Measurements from ENCODE around the gene SLC16A3.

The SLC16A3 gene

GRCh38 chr17:82242977-82243647 lies 14.3 kb downstream of the SLC16A3 start:
- Histone ChIP-seq H3K4me3 (ENCODE audit: low read depth, low read length) (no peak overlapping the region), H3K4me1 (ENCODE audit: control insufficient read depth, insufficient read depth, low read length) (no peaks in the 10 kb centered on the region), H3K27me3 (ENCODE audit: control insufficient read depth, insufficient read depth, low read length) (no peaks in the 10 kb centered on the region), H3K9me3 (ENCODE audit: control insufficient read depth, insufficient read depth, low read length) (no peaks in the 10 kb centered on the region), H3K9ac (ENCODE audit: low read depth, low read length) (no peak overlapping the region), H3K36me3 (ENCODE audit: control insufficient read depth, insufficient read depth, low read length) (peaks cover 69% of the 10 kb centered on the region)

- H3K9ac ChIP-seq (ENCODE audit: low read depth, low read length), result peak overlapping the region; percentile 5
- H3K4me1 ChIP-seq (ENCODE audit: control insufficient read depth, insufficient read depth, low read length), result no peaks in the 10 kb centered on the region
- no peak overlapping the region for H3K4me3 ChIP-seq (ENCODE audit: low read depth, low read length)
- peaks cover 73% of the 10 kb centered on the region for H3K36me3 ChIP-seq (ENCODE audit: control insufficient read depth, insufficient read depth, low read length)
- no peaks in the 10 kb centered on the region for H3K27me3 ChIP-seq (ENCODE audit: control insufficient read depth, insufficient read depth, low read length)
- H3K9me3 ChIP-seq (ENCODE audit: control insufficient read depth, insufficient read depth, low read length), result no peaks in the 10 kb centered on the region
Measured at GRCh38 chr17:82243648-82244412, 15.0 kb downstream of the SLC16A3 start.

- Histone ChIP-seq H3K9ac (ENCODE audit: low read depth, low read length) (no peak overlapping the region), H3K4me1 (ENCODE audit: control insufficient read depth, insufficient read depth, low read length) (no peaks in the 10 kb centered on the region), H3K36me3 (ENCODE audit: control insufficient read depth, insufficient read depth, low read length) (peaks cover 76% of the 10 kb centered on the region), H3K27me3 (ENCODE audit: control insufficient read depth, insufficient read depth, low read length) (no peaks in the 10 kb centered on the region), H3K4me3 (ENCODE audit: low read depth, low read length) (no peak overlapping the region), H3K9me3 (ENCODE audit: control insufficient read depth, insufficient read depth, low read length) (no peaks in the 10 kb centered on the region)
Measured at GRCh38 chr17:82244413-82245133, 15.7 kb downstream of the SLC16A3 start.

GRCh38 chr17:82245134-82246039 lies 16.5 kb downstream of the SLC16A3 start:
- Histone ChIP-seq H3K27me3 (ENCODE audit: control insufficient read depth, insufficient read depth, low read length) (no peaks in the 10 kb centered on the region), H3K4me3 (ENCODE audit: low read depth, low read length) (no peak overlapping the region), H3K4me1 (ENCODE audit: control insufficient read depth, insufficient read depth, low read length) (no peaks in the 10 kb centered on the region), H3K9me3 (ENCODE audit: control insufficient read depth, insufficient read depth, low read length) (no peaks in the 10 kb centered on the region), H3K36me3 (ENCODE audit: control insufficient read depth, insufficient read depth, low read length) (peaks cover 84% of the 10 kb centered on the region), H3K9ac (ENCODE audit: low read depth, low read length) (no peak overlapping the region)

- H3K9me3 ChIP-seq (ENCODE audit: control insufficient read depth, insufficient read depth, low read length), result no peaks in the 10 kb centered on the region
- H3K27me3 ChIP-seq (ENCODE audit: control insufficient read depth, insufficient read depth, low read length), result no peaks in the 10 kb centered on the region
- H3K4me1 ChIP-seq (ENCODE audit: control insufficient read depth, insufficient read depth, low read length), result no peaks in the 10 kb centered on the region
- H3K9ac ChIP-seq (ENCODE audit: low read depth, low read length), result no peak overlapping the region
- H3K36me3 ChIP-seq (ENCODE audit: control insufficient read depth, insufficient read depth, low read length), result peaks cover 87% of the 10 kb centered on the region
- H3K4me3 ChIP-seq (ENCODE audit: low read depth, low read length), result no peak overlapping the region
Measured at GRCh38 chr17:82246040-82246364, 17.2 kb downstream of the SLC16A3 start.

- Histone ChIP-seq H3K9ac (ENCODE audit: low read depth, low read length) (no peak overlapping the region), H3K4me3 (ENCODE audit: low read depth, low read length) (no peak overlapping the region), H3K4me1 (ENCODE audit: control insufficient read depth, insufficient read depth, low read length) (no peaks in the 10 kb centered on the region), H3K27me3 (ENCODE audit: control insufficient read depth, insufficient read depth, low read length) (no peaks in the 10 kb centered on the region), H3K9me3 (ENCODE audit: control insufficient read depth, insufficient read depth, low read length) (no peaks in the 10 kb centered on the region), H3K36me3 (ENCODE audit: control insufficient read depth, insufficient read depth, low read length) (peaks cover 87% of the 10 kb centered on the region)
Measured at GRCh38 chr17:82246365-82247181, 17.7 kb downstream of the SLC16A3 start.

GRCh38 chr17:82247182-82247823 lies 18.5 kb downstream of the SLC16A3 start:
- Histone ChIP-seq H3K36me3 (ENCODE audit: control insufficient read depth, insufficient read depth, low read length) (peaks cover 93% of the 10 kb centered on the region), H3K4me1 (ENCODE audit: control insufficient read depth, insufficient read depth, low read length) (no peaks in the 10 kb centered on the region), H3K9me3 (ENCODE audit: control insufficient read depth, insufficient read depth, low read length) (no peaks in the 10 kb centered on the region), H3K9ac (ENCODE audit: low read depth, low read length) (no peak overlapping the region), H3K4me3 (ENCODE audit: low read depth, low read length) (no peak overlapping the region), H3K27me3 (ENCODE audit: control insufficient read depth, insufficient read depth, low read length) (no peaks in the 10 kb centered on the region)

GRCh38 chr17:82247856-82248671 lies 19.2 kb downstream of the SLC16A3 start:
- Histone ChIP-seq H3K27me3 (ENCODE audit: control insufficient read depth, insufficient read depth, low read length) (no peaks in the 10 kb centered on the region), H3K36me3 (ENCODE audit: control insufficient read depth, insufficient read depth, low read length) (peaks cover 99% of the 10 kb centered on the region), H3K9ac (ENCODE audit: low read depth, low read length) (no peak overlapping the region), H3K9me3 (ENCODE audit: control insufficient read depth, insufficient read depth, low read length) (no peaks in the 10 kb centered on the region), H3K4me3 (ENCODE audit: low read depth, low read length) (no peak overlapping the region), H3K4me1 (ENCODE audit: control insufficient read depth, insufficient read depth, low read length) (no peaks in the 10 kb centered on the region)

GRCh38 chr17:82248815-82249674 lies 20.2 kb downstream of the SLC16A3 start:
- Histone ChIP-seq H3K9ac (ENCODE audit: low read depth, low read length) (no peak overlapping the region), H3K4me3 (ENCODE audit: low read depth, low read length) (no peak overlapping the region), H3K27me3 (ENCODE audit: control insufficient read depth, insufficient read depth, low read length) (no peaks in the 10 kb centered on the region), H3K4me1 (ENCODE audit: control insufficient read depth, insufficient read depth, low read length) (no peaks in the 10 kb centered on the region), H3K9me3 (ENCODE audit: control insufficient read depth, insufficient read depth, low read length) (no peaks in the 10 kb centered on the region), H3K36me3 (ENCODE audit: control insufficient read depth, insufficient read depth, low read length) (peaks cover 95% of the 10 kb centered on the region)
